GM18511 (cell line): ENCODE data around the gene MTCL1.

Experiments
- ATAC-seq: cut with Tn5 transposase; IDR thresholded peaks from one replicate; pipeline ENCODE4 v1.9.1; 2021; ENCODE audit warnings: mild to moderate bottlenecking, moderate library complexity; ENCODE audit not compliant: unreplicated experiment

MTCL1 gene

DNA sequence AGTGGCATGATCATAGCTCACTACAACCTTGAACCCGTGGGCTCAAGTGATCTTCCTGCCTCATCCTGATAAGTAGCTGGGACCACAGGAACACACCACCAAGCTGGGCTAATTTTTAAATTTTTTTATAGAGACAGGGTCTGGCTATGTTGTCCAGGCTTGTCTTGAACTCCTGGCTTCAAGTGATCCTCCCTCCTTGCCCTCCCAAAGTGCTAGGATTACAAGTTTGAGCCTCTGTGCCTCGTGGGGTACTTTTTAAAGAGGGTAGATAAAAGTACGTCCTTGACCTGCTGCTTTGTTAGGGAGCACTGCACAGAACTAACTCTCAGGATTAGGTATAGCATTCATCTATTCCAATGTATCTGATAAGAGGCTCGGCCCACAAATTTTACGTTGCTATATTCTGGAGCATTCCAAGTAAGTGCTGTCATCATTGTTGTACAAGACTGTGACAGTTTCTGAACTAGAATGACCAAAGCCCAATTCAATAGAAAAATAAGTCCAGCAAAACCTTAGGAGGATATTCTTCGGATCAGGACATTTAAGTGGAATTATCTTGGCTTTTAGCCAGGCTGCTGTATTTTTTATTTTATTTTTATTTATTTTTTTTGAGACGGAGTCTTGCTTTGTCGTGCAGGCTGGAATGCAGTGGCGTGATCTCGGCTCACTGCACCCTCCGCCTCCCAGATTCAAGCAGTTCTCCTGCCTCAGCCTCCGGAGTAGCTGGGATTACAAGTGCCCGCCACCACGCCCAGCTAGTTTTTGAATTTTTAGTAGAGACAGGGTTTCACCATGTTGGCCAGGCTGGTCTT is 4.1 kb downstream of the MTCL1 start:
- ATAC-seq = no peak

DNA sequence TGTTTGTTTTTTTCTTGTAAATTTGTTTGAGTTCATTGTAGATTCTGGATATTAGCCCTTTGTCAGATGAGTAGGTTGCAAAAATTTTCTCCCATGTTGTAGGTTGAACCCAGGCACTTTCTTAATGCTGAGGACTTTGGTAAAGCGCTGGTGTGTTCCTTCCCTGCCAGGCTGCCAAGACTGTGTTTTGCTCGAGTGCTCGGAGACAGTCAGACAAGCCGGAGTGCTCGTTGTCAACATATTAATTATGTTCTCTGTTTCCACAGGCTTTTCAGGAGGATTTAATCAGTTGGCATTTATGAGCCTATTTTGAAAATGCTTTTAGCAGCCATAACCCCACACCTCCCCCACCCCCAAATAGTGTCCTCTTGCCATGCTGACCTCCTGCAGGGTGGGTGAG is 6.4 kb downstream of the MTCL1 start:
- no peak for ATAC-seq

DNA sequence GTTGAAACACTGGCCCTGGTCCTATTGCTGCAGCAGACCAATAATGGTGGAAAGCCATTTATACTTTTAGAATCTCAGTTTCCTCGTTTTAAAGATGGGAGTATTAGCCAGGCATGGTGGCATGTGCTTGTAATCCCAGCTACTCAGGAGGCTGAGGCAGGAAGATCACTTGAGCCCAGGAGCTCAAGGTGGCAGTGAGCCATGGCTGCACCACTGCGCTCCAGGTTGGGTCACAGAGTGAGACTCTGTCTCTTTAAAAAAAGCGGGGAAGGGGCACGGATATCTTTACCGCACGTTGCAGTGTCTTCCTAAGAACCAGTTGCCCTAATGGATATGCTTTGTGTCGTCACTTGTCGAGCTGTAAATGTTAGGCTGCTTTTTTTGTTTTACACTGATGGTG is 8.3 kb downstream of the MTCL1 start:
- ATAC-seq = no peak

DNA sequence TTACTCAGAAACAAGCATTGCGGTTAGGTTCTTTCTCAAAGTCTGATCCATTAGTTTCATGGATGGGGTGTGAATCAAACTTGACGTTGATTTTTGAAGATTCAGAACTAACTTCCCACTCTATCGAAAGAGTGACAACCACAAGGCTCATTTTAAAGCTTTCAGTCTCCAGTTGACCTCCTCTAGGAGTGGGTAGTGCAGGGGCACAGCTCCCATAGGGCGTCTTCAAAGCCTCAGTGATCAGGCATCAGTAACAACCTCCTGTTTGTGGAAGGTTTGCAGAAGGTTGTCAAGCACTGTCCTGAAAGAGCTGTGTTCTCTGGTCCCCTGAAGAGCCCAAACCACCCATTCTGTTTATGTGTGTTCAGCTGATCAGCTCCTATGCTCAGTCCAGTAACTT is 10.2 kb downstream of the MTCL1 start:
- ATAC-seq = no peak

DNA sequence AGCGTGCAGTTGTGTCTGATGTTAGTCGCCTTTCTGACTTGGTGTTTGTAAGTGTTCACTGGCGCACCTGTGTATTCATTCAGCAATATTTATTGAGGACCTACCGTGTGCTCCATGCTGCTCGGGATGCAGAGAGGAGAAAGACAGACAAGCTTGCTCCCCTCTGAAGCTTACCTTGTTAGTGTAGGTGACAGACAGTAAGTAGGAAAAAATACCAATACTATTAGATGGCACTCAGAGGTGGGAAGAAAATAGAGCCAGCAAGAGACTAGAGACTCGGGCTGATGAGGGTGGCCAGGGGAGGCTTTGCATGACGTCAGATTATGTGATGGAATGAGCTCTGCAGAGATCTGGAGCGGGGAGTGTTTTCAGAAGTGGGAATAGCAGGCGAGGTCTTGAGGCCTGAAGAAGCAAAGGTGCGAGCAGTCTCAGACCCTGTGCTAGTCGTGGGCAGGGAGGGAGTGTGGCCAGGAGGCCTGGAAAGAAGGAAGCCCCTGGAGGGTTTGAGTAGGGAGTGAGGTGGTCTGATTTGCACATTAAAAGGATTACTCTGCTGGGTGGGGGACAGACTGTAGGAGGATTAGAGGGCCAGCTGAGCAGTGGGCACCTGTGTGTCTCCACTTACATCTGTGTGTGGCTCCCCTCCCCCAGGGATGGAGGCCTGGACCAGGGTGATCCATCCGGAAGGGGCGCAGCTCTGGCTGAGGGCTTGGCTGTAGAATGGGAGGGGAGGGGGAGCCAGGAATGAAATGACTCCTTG is 11.8 kb downstream of the MTCL1 start:
- no peak for ATAC-seq

DNA sequence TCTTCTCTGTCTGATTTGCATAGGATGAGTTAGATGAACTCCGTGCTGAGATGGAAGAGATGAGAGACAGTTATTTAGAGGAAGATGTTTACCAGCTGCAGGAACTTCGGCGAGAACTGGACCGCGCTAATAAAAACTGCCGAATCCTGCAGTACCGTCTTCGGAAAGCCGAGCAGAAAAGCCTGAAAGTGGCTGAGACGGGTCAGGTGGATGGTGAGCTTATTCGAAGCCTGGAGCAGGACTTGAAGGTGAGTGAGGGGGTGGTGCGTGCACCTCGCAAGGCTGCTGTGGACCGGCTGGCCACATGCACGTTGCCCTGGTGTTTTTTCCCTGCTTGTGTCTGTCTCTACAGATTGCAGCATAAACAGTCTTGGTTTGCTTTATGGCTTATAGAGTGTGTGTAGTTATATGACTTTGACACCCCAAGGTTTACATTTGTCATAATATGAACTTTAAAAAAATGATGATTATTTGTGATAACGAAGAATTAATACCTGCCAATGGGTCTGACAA is 13.1 kb downstream of the MTCL1 start:
- ATAC-seq = no peak

DNA sequence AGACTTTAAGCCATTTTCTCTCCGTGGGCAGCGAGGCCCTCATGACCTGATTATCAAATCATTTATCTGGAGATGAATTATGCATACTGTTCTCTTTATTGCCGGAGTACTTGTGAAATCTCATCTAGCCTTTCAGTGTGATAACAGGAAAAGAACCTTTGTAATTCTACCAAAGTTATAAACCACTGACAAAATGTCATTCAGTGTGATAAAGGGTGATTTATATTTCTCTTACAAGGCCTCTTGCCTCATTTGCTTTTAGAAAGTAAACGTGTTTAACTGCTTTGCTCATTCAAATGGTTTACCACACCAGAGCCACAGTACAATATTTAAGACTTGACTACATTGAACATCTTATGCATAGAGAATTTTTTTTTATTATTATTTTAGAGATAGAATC is 13.8 kb downstream of the MTCL1 start:
- ATAC-seq = no peak

DNA sequence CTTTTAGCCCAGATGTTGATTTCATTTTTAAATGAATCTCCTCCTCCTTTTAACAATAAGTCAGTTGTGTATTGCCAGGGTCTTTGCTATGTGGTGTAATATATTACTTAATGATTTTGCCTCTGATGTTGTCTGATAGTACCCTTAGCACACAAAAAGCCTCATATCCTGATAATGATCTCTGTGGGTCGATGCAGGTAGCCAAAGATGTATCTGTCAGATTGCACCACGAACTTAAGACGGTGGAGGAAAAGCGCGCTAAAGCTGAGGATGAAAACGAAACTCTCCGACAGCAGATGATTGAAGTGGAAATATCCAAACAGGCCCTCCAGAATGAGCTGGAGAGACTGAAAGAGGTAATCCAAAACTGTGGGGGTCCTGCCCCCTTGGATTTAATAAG is 14.8 kb downstream of the MTCL1 start:
- no peak for ATAC-seq

DNA sequence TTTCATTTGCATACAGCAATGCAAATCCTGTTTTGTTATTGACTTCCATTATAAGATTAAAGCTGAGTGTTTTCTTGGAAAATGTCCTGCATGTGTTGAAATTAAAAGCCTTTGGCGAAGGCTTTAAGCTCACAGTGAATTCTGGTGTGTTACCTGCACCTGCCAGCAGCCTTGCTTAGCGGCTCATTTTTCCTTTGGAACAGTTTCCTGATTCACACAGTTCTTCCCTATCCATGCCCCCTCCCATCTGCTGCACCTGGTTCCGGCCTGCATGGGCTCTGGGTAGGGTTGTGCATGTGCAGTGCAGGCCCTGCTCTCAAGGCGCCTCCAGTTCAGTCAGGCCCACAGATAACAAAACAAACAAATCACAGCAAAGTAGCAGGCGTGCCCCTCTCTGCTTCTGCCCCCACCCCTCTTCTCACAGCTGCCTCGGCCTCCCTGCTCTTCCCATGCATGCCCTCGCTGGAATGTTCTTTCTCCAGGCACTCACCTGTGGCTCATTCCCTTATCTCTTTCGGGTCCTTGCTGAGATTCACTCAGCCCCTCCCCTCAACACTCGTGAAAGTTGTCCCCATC is 15.8 kb downstream of the MTCL1 start:
- ATAC-seq = no peak

DNA sequence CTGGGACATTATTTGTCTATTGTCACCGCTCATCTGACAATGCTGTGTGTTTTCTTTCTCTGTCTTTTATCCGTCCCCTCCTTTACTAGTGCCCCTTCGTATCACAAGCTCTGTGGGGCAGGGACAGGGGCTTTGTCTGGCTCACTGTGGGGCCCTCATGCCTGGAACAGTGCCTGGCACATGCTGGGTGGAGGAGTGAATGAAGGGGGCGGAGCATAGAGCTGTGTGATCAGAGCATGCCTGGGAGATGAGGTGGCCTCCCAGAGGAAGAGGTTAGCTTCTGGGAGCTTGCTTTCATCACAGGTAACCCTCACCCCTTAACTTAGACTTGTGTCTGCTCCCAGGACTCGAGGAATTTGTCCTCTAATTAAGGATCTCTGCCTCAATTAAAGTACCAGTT is 16.4 kb downstream of the MTCL1 start:
- no peak for ATAC-seq

DNA sequence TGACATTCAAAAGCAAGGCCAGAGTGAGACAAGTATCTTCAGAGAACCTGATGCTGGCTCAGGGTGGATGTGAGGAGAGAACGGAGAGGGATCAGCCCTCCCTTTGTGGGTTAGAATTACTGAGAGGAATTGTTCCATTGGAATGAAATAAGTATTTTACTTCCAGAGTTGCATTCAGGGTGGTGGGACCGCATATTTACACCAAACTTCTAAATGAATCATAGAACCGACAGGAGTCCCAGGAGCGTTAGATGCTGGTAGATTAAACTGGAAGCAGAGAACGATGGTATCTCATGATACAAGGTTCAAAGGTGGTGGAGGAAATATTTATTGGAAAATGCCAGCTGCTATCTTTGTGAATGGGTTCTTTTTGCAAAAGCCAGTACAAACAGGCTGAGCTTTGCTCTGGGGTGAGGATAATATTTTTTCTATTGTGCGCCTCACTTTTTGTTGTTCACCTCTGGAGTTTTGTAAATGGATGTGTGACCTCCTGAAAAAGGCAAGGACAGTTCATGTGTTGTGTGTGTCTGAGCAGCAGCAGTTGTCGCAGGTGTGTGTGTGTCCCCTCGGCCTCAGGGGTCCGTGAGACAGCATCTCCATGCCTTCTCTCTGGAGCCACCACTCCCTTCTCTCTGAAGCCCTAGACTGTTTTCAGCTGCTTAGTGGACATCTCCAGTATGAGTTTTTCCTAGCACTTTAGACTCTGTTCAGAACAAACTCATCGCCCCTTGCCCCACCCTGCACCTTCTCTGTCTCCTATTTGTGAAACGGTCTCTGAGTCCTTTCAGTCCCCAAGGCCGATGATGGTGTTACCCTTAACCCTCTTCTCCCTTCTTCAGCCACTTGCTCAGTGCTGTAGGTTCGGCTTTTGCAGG is 17.8 kb downstream of the MTCL1 start:
- no peak for ATAC-seq

DNA sequence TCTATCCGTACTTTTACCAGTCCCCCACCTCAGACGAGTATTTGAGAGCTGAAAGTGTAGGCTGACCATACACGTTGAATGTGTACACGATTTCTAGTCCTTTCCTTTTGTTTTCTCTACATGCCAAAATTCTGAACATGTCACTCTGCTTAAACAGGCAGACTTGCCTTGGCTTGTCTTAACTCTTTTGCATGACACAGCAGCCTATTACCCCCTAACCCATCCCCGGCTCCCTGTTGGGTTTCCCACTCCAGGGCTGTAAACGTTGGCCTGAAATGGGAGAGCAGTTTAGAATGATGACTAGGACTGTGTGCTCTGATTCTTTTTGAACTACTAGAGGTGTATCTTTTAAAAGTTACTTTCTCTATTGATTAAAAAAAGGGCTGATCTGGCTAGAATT is 19.1 kb downstream of the MTCL1 start:
- ATAC-seq = no peak

DNA sequence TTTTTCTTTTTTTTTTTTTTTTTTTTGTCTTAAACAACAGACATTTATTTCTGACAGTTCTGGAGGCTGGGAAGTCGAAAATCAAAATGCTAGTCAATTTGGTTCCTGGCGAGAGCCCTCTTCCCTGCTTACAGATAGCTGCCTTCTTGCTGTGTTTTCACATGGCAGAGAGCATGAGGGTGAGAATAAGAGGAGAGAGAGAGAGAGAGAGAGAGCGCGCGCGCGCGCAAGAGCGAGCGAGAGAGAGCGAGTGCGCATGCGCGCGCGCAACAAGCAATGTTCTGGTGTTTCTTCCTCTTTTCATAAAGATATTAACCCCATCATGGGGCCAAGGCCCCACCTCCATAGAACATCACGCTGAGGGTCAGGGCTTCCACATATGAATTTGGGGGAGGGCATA is 20.9 kb downstream of the MTCL1 start:
- no peak for ATAC-seq

DNA sequence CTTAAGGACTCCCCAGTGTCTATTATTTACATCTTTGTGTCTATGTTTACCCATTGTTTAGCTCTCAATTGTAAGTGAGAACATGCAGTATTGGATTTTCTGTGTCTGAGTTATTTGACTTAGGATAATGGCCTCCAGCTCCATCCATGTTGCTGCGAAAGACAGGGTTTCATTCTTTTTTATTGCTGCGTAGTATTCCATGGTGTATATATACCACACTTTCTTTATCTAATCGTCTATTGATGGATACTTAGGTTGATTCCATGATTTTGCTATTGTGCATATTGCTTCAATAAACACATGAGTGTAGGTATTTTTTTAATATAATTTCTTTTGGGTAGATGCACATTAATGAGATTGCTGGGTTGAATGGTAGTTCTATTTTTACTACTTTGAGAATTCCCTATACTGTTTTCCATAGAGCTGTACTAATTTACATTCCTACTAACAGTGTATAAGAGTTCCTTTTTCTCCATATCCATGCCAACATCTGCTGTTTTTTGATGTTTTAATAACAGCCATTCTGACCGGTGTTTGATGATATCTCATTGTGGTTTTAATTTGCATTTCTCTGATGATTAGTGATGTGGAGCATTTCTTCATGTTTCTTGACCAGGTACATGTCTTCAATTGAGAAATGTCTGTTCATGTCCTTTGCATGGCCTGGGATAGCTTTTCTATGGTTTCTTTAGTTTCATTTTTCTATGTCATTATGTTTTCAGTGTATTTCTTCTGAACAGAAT is 21.8 kb downstream of the MTCL1 start:
- no peak for ATAC-seq

DNA sequence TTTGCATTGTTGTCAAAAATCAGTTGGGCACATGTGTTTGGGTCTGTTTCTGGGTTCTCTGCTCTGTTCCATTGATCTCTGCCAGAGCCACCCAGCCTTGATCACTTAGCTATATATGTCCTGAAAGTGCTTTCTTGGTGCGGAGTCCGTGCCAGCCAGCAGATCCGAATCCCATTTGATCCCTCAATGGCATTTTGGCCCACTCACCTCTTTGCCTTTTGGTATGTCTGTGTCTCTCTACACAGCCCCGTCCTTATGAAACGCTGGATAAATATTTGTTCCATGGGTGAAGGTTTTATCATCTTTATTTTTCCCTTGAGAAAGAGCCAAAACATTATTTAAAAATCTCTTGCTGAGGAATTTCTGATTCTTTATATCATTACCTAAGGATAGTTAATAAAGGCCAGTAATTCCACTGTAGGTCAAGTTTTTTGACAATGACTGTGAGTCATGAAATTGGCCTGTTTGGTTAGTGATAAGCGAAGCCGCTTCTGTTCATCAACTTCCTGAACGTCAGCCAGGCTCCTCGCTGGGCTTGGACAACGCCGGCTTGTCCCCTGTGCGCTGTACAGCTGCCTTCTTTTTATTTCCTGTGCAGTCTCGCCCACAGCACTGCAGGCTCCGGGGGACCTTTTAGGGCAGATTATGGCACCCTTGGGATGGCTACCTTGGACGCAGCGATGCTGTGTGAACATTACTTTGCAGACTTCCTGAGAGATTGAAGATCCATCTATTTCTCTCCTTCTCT is 24.9 kb downstream of the MTCL1 start:
- no peak for ATAC-seq

DNA sequence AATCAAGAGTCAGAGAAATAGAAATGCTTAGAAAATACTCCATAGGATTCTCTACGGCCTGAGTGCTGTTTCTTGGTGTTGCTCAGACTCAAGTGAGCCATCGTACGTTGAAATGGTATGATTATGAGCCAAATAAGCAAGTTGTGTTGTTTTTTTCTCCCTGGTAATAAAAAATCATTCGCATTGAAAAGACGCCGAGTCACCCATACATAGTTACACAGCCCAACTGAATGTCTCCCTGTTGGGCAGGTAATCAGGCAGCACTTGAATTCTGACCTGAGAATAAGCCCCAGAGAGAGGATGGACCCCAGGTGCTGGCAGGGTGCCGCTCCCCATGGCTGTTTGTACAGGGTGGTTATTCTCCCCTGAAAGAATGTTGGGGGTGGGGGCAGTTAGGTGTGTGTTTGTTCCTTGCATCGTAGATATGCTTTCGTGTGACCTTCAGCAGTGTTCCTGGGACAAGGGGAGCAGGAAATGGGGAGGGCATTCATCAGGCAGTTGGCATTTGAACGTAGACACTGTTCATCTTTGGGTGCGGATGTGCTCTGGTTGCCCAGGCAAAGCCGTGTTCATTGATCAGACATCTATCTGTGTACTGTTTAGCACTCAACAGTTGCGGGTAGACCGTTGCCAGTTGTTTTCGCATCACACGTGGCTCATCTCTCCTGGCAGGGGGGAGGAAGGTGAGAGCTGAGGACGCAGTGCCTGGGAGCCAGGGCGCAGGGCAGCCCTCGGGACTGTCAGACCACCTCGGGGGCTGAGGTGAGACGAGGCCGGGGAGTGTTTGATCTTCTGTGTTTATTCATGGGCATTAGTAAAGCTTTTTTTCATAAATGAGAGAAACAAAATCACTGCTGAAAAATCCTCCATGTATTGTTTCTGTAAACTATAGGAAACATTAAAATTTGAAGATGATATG is 27.3 kb downstream of the MTCL1 start:
- ATAC-seq = no peak

DNA sequence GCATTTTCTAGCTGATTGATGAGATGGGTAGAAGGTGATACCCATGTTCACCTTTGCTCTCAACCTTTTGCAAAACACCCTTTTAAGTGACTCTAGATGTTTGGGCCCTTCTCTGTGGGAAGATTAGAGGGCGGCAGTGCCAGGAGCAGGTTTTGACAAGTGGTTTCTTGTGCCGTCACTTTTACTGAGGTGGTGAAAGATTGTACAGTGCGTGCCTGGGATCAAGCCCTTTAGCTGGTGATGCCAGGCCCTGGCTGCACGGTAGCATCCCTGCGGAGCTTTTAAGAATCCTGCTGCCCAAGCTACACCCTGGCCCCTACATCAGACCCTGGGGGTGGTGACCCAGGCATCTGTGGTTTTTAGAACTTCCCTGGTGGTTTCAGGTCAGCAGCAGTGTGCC is 29.1 kb downstream of the MTCL1 start:
- no peak for ATAC-seq

DNA sequence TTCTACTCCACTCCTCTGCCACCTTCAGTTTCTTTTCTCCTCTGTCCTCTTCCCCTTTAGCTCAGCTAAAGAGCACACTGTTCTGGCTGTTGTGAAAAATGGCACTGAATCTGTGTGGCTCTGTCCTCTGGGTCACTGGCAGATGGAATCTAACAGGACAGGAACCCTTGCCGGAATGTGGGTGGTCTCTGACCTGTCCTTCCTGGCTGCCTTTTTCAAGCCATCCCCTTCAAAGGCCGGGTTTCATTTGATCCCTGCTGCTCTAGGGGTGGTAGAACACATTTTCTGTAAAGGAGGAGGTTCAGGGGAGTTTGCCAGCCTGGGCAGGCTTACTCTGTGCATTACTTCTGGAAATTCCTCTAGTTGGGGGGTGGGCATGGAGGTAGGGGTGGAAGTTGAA is 29.9 kb downstream of the MTCL1 start:
- ATAC-seq = no peak

DNA sequence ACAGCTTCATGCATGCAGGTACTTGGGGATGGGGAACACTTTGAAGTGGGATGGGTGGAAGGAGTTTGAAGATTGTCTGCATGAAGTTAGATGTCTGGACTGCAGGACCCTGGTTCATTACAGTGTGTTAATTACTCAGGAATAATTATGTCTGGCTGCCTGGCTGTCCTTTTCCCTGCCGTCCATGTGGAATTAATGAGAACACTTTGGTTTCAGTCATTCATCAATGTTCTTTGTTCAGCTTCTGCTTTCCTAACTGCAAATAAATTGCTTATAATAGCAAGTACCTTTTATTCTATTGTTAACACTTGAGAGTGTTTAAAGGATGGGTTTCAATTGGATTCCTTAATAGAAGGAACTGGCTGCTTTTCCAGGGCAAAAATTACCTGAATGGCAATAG is 35.8 kb downstream of the MTCL1 start:
- no peak for ATAC-seq
